GM21619 (cell line): Measurements from ENCODE around the gene IL5RA.

Experiments used
- ATAC-seq: cut with Tn5 transposase; IDR thresholded peaks from one replicate; pipeline ENCODE4 v1.9.1; 2021; ENCODE audit not compliant: unreplicated experiment

The IL5RA gene

GRCh38 chr3:3066910-3067309 is 43.3 kb downstream of the IL5RA start:
- no peak for ATAC-seq

GRCh38 chr3:3066378-3066777 is 43.8 kb downstream of the IL5RA start:
- ATAC-seq, result peak; percentile 68

GRCh38 chr3:3065876-3066275 is 44.3 kb downstream of the IL5RA start:
- ATAC-seq, result no peak

GRCh38 chr3:3064297-3064696 is 45.9 kb downstream of the IL5RA start:
- ATAC-seq, result no peak

- ATAC-seq, result no peak
Observed at GRCh38 chr3:3059645-3060044, 50.5 kb downstream of the IL5RA start.

GRCh38 chr3:3053974-3054373 is 56.2 kb downstream of the IL5RA start:
- no peak for ATAC-seq

- no peak for ATAC-seq
Observed at GRCh38 chr3:3038201-3038991, 71.8 kb downstream of the IL5RA start.

GRCh38 chr3:3037156-3037555 is 73.0 kb downstream of the IL5RA start:
- no peak for ATAC-seq

- ATAC-seq, result no peak
Observed at GRCh38 chr3:3031326-3031725, 78.8 kb downstream of the IL5RA start.

GRCh38 chr3:3027976-3028567 is 82.1 kb downstream of the IL5RA start:
- peak; percentile 97 for ATAC-seq

- ATAC-seq, result no peak
Observed at GRCh38 chr3:3023111-3023745, 86.9 kb downstream of the IL5RA start.

GRCh38 chr3:3020209-3020608 is 90.0 kb downstream of the IL5RA start:
- no peak for ATAC-seq
